GM12892 (cell line): ENCODE measurements around the gene PSG4. TPM values are rescaled to one million over a fixed set of nuclear protein-coding genes. Genes with fewer than 3 reads are reported as not detected.
"Not testable (repeated sequence)": the region's sequence is repeated elsewhere in the genome, so short reads cannot be mapped to it uniquely, and the experiment has no call there.

Experiments
- DNase-seq: peaks from one replicate; pipeline ENCODE4 v3.0.0; 2011; ENCODE audit not compliant: insufficient read length
- FAIRE-seq: peaks from 2 replicates; lab custom pipeline; 2011; peaks lifted over from hg19 to GRCh38; lab: Jason Lieb, UNC
- POLR2A ChIP-seq: IDR thresholded peaks from 2 replicates; pipeline ENCODE4 v1.6.1; 2011; ENCODE audit warnings: low read depth, low read length, control low read depth
- POLR2AphosphoS5 ChIP-seq: IDR thresholded peaks from 2 replicates; pipeline ENCODE4 v1.6.1; 2011; ENCODE audit warnings: low read depth, low read length, control low read depth
- TAF1 ChIP-seq: IDR thresholded peaks from 2 replicates; pipeline ENCODE4 v1.6.1; 2011; ENCODE audit warnings: low read depth, mild to moderate bottlenecking, control low read depth, low read length, borderline replicate concordance
- polyA plus RNA-seq: library from polyadenylated mRNA; unstranded; fragments of >200 nt; gene quantifications from one replicate; pipeline ENCODE4 v1.2.1, GENCODE V29; 2012; ENCODE audit warnings: missing spikeins, inconsistent platforms; ENCODE audit not compliant: missing spikeins

PSG4 gene
- not detected for polyA plus RNA-seq

DNA sequence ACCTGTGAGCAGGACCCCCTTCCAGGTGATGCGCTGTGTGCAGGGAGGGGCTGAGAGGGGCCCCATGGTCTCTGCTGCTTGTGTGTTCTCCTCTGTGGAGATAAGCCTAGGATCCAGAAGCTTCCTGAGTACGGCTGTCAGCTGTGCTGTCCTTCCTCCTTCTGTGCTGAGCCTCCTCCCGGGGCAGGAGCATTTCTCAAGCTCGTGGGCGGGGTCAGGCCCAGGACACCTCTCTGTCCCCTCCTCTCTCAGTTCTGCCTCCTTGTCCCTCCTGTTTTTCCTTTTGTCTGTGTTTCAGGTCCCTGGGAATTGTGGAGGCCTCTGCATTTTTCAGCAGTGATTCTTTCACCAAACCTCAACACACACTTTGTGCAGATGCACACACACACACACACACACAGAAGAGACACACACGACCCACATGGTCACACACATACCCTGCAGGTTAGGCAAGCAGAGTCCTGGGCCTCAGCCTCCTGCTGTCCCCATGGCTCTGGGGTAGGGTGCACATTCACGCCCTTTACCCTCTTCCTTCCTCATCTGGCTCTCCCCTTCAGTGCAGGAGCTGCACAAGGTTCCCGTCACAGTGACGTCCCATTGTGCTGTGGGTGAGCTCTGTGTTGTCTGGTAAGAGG lies at the start of gene PSG4:
Gene PSG4, minus strand, starts transcription at position 168 of the 635 bp plus-strand sequence. Its CDS starts 102 bp downstream, at position 66.
- not testable (repeated sequence) for FAIRE-seq

DNA sequence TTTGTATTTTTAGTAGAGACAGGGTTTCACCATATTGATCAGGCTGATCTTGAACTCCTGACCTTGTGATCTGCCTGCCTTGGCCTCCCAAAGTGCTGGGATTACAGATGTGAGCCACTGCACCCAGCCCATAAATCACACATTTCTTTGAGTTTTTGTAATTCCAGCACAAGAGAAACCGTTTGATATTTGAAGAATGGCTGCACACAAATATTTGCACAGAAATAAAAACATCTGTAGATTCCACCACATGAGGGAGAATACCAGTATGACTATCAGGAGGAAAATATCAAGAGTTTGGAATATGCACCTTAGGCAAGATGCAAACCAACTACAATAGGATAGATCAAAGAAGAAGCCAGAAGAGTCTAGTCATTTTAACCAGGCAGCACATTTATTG lies 46.0 kb upstream of the PSG4 start:
- not testable (repeated sequence) for FAIRE-seq, DNase-seq

More for the DNA sequence above, at the start of gene PSG4:
- not testable (repeated sequence) for DNase-seq

DNA sequence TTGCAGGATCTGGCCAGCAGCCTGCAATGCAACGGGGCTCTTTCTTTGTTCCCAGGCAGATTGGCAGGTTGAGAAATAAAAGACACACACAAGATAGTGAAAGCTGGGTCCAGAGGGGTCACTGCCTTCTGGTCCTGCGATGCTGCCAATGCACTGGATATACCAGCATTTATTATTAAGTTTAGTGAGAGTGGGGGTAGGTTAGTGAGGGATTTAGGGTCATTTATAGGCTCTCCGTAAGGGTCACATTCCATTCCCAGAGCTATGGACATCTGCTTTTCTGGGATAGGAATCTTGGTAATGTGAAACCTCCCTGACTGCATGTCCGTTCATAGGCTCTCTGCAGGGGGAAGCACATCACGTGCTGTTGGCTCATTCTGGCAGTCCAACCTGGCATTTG lies 44.9 kb upstream of the PSG4 start:
- not testable (repeated sequence) for FAIRE-seq

DNA sequence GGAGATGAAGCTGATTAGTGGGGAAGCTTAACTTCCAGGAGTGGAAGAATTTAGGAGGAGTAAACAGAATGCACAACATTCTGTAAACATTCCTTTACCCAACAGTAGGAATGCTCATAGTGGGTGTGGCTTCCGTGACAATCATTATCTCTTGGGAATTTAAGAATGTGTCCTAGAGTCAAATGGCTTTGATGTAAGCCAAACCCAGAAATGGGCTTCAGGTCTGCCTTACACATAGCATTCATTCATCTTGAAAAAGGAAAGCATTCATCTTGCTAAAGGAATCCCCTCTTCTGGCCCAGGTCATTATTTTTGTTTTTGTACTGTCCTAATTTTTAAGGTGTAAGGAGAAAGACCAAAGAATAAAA lies 43.2 kb upstream of the PSG4 start:
- not testable (repeated sequence) for DNase-seq, FAIRE-seq

More for the DNA sequence above, 44.9 kb upstream of the PSG4 start:
- not testable (repeated sequence) for DNase-seq

DNA sequence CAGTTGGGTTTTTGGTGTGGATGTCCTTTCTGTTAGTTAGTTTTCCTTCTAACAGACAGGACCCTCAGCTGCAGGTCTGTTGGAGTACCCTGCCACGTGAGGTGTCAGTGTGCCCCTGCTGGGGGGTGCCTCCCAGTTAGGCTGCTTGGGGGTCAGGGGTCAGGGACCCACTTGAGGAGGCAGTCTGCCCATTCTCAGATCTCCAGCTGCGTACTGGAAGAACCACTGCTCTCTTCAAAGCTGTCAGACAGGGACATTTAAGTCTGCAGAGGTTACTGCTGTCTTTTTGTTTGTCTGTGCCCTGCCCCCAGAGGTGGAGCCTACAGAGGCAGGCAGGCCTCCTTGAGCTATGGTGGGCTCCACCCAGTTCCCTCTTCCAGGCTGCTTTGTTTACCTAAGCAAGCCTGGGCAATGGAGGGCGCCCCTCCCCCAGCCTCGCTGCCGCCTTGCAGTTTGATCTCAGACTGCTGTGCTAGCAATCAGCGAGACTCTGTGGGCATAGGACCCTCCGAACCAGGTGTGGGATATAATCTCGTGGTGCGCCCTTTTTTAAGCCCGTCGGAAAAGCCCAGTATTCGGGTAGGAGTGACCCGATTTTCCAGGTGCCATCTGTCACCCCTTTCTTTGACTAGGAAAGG lies 41.9 kb upstream of the PSG4 start:
- not testable (repeated sequence) for DNase-seq, FAIRE-seq

DNA sequence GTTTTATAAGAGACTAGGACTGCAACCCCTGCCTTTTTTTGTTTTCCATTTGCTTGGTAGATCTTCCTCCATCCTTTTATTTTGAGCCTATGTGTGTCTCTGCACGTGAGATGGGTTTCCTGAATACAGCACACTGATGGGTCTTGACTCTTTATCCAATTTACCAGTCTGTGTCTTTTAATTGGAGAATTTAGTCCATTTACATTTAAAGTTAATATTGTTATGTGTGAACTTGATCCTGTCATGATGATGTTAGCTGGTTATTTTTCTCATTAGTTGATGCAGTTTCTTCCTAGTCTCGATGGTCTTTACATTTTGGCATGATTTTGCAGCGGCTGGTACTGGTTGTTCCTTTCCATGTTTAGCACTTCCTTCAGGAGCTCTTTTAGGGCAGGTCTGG lies 40.4 kb upstream of the PSG4 start:
- DNase-seq, FAIRE-seq: not testable (repeated sequence)

DNA sequence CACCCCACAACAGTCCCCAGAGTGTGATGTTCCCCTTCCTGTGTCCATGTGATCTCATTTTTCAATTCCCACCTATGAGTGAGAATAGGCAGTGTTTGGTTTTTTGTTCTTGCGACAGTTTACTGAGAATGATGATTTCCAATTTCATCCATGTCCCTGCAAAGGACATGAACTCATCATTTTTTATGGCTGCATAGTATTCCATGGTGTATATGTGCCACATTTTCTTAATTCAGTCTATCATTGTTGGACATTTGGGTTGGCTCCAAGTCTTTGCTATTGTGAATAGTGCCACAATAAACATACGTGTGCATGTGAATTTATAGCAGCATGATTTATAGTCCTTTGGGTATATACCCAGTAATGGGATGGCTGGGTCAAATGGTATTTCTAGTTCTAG lies 36.8 kb upstream of the PSG4 start:
- not testable (repeated sequence) for DNase-seq, FAIRE-seq

DNA sequence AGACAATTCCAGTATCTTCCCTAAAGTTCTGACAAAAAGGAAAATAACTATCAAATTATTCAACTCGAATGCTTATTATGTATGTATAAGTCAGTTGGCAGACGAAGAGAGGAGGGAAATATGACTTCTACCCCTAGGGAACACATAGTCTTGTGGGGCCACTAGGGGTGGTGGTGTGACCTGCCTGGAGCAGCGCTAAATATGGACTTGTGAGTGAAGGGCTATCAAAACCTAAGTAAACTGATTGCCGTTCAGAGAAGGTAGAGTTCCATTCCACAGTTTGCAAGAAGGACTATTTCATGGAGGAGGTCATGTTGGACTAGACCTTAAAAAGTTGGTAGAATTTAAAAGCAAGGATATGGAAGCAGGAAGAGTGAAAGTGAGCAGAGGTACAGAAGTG lies 32.8 kb upstream of the PSG4 start:
- FAIRE-seq, DNase-seq: not testable (repeated sequence)

DNA sequence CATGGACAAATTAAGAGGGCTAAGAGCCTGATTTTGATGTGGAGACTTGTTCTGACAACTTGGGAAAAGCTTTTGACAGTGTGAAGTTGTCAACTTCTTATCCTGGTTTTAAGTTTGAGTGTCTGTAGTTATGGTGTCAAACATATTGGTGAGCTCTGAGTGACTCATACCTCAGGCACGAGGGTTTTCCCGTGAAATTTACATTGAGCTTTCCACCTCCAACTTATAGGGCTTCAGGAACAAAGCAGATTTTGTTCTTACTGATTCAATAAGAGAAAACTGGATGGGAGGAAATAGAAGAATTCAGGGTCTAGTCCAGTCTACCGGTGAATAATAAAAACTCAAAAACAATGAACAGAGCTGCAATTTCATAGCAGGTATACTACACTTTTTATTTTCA lies 30.2 kb upstream of the PSG4 start:
- DNase-seq, FAIRE-seq: not testable (repeated sequence)

DNA sequence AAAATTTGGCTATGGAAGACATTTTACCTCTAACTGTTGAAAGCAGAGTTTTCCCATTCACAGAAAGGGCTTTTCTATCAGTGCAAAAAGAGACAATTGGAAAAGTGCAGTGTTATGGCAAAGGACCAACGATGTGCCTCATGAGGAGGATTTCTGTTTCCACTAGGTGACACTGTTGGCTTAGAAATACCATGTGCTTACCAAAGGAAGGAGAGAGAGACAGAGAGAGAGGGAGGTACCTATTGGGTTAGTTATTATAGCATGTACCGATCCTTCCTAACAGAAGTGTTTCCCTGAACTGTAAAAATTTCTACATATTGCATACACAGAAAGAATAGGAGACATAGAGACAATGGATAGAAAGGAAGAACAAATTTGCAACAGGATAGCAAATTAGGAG lies 23.9 kb upstream of the PSG4 start:
- no peak for TF ChIP-seq POLR2A
- DNase-seq (no peak), FAIRE-seq (no peak)

DNA sequence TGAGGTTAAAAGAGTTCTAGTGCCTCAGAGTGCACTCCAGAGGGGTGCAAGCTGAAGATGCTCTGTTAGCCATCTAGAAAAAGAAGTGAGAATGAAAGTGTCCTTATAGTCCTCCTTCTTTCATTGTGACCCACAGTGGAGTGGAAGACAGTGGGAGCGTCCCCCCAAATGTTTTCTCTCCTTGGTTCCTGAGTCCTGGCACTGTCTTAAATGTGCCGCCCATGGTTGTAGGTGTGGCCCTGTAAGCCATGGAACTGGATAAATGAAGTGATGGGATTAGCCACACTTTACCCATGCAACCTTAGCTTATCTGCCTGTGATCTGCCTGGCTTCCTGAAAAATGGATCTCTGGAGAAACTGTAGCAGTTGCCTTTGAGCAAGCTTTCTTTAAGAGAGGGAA lies 23.3 kb upstream of the PSG4 start:
- not testable (repeated sequence) for DNase-seq, FAIRE-seq

DNA sequence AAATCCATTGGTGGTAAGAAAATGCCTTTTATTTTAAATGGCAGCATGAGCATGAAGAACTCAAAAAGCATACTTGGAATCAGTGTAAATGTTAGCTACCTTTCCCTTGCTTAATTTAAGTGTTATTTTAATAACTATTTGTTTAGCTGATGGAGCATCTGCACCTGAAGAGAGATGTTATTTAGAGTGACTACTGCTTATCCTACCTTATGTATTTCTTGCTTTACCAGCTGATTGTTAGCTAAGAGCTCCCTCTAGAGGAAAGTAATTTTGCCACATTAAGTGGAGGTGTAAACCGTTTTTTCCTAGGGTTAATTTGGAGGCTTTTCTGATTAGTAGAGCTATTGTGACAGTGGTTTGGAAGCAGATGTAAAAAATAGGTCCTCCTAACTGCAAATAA lies 21.5 kb upstream of the PSG4 start:
- not testable (repeated sequence) for DNase-seq, FAIRE-seq

DNA sequence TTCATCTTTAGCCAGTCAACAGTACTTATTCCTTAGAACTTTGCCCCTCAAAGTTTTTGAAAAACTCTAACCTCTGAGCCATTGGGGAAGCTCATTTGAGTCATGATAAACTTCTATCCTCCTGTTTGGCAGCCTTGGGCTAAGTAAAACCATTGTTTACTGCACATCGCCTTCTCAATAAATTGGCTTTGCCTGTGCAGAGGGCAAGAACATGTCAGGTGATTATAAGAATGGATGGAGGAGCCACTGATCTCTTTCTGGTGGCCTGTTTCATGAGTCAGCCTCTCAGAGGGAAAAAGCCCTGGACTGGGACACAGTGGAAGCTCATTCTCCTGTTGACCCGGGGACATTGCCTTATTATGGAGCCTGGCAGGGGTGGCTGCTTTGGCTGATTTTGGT lies 19.4 kb upstream of the PSG4 start:
- FAIRE-seq (no peak), DNase-seq (no peak)
- TF ChIP-seq TAF1 (no peak), POLR2A (no peak), POLR2AphosphoS5 (no peak)

DNA sequence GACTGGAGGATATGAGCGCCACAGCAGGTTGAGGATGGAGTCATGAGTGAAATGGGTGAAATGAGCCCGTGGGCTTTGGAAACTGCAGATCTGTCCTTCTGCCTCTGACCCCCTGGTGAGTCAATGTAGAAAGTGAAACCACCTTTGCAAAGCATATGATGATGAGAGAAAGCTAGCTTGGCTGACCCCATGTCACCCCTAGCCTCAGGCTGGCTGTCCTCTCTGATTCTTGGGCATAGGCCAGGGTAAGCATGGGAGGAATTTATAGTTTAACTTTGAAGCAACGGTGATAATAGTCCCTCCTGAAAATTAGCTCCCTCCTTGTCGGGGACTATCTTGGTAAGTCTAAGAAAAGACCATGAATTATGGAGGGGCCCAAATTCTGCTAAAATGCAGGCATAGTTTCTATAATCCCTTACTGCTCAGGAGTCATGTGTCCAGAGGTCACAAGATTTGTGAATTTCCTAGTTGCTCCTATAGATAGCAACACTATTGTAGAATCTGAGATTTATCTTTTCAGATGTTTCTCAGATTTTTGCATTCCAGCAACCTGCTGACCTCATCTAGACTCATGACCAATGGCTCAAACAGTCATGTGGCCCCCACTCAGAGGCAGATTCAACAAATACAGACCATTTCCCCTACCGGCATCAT lies 18.9 kb upstream of the PSG4 start:
- DNase-seq, FAIRE-seq: not testable (repeated sequence)

DNA sequence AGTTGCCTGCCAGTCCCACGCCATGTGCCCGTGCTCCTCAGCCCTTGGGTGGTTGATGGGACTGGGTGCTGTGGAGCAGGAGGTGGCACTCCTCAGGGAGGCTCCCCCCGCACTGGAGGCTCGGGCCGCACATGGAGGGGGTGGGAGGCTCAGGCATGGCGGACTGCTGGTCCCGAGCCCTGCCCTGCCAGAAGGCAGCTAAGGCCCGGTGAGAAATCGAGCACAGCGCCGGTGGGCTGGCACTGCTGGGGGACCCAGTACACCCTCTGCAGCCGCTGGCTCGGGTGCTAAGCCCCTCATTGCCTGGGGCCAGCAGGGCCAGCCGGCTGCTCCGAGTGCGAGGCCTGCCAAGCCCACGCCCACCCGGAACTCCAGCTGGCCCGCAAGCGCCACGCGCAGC lies 16.5 kb upstream of the PSG4 start:
- not testable (repeated sequence) for FAIRE-seq, DNase-seq

DNA sequence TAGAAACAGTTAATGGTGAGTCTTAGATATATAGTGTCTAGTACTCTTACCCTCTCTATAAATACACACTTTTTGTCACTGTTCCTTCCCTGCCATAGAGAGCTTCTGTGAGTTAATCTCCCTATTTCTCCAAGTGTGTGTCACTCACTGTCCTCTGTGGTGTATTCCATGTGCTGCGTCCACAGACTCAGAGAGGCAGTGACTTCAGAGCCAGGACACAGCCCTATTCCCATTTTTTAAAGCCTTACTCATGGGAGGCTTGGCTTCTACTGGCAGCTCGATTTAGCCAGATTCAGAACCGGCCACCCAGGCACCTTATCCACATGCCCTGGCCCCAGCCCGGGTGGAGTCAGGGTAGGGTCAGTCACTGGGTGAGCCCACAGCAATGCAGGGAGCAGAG lies 13.7 kb upstream of the PSG4 start:
- FAIRE-seq, DNase-seq: not testable (repeated sequence)

DNA sequence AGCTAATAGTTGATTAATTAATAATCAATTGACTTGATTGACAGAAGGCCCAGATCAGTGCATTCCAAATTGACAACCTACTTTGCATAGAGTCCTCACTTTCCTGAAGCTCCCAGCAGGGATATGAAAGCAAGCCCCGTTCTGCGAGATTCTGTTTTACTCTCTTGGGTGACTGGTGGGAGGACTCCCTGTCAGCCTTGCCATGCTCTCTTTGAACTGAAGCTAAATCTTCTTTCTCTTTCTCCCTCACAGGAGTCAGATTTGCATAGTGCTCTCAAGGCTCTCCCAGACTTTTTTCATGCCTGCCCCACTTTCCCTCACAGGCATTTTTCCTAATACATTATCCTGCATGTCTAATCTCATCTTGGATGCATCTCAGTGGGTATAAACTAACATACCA lies 10.4 kb upstream of the PSG4 start:
- not testable (repeated sequence) for FAIRE-seq, DNase-seq
